Ureter (tissue), 1 donor: Measurements from ENCODE around the gene FAM210B. TPM values are rescaled to one million over a fixed set of nuclear protein-coding genes. Genes with fewer than 3 reads are reported as not detected.
A peak's percentile ranks its signal among the peaks of the same experiment; 100 is the strongest.
"Not testable (repeated sequence)": the region's sequence is repeated elsewhere in the genome, so short reads cannot be mapped to it uniquely, and the experiment has no call there.

Experiments used
- DNase-seq: peaks from one replicate; pipeline ENCODE4 v3.0.0-alpha.2; 2020; ENCODE audit warnings: low spot score
- total RNA-seq: library from RNA; stranded (reverse); gene quantifications from one replicate; pipeline ENCODE4 v1.2.4, GENCODE V29; 2023
- donor health status: DM: yes; HTN: yes; CAD: no.

FAM210B gene
- 50.3 TPM for total RNA-seq

- peak; percentile 82 for DNase-seq
Observed at GRCh38 chr20:56358600-56359211, at the start of gene FAM210B. TSS of gene FAM210B (plus strand) at chr20:56358974. CDS start at chr20:56359006, 32 bp downstream.

DNA sequence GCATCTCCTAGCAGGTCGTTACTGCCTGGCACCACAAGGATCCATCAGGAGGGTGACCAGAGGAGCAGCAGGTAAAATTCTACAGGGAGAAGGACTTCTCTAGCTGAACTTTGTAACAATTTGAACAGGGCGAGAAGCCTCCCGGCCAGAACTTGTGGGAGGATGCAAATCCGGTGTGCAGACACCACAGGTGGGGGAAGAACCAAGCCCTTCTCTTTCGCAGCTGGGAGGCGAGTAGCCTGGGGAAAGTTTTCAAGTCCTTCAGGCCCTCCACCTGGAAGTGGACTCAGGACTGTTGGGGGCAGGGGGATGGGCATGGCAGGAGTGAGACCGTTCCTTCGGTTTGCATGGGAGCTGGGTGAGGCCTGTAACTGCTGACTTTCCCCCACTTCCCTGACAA, 42.7 kb upstream of the FAM210B start:
- no peak for DNase-seq

DNA sequence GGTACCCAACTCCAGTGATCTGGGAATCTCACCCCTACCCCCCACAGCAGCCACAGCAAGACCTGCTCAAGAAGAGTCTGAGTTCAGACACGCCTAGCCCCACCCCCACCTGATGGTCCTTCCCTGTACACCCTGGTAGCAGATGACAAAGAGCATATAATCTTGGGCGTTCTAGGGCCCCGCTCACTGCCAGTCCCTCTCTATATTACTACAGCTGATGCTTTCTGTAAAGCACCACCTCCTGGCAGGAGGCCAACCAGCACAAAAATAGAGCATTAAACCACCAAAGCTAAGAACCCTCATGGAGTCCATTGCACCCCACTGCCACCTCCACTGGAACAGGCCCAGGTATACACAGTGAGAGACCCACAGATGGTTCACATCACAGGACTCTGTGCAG, 42.3 kb upstream of the FAM210B start:
- no peak for DNase-seq

GRCh38 chr20:56322681-56323080, 36.1 kb upstream of the FAM210B start:
- no peak for DNase-seq

GRCh38 chr20:56323206-56323605, 35.6 kb upstream of the FAM210B start:
- DNase-seq: no peak

DNA sequence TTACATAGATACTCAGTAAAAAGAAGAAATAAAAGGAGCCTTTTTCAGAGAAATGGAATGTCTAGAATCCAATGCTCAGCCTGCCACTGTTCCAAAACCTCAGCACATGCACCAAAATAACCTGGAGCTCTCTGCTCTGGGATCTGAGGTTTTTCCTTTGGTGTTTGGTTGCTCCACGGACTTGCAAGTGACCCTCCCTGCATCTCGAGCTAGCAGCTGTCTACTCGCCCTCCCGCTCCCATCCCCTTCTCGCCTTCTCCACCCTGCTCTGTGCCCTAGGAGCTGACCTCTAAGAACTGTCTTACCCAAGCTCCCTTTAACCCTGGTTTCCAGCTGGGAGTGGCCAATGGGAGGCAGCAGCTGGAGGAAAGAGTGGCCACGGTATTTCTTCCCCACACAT, 35.1 kb upstream of the FAM210B start:
- DNase-seq: no peak

DNA sequence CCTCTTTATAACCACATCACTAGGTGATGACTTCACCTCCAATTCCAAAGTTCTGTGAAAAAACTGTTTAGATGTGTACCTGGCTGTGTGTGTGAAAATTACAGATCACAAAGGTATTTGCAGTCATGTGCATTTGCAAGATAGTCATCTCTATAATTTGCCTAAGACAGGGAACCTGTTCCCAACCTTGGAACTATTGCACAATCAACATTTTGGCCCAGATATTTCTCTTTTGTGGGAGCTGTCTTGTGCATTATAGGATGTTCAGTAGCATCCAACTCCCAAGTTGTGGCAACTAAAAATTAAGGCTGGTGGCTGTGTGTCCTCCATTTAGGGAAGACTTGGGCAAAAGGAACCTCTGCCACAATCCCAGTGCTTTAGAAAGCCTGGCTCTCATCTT, 34.0 kb upstream of the FAM210B start:
- no peak for DNase-seq

DNA sequence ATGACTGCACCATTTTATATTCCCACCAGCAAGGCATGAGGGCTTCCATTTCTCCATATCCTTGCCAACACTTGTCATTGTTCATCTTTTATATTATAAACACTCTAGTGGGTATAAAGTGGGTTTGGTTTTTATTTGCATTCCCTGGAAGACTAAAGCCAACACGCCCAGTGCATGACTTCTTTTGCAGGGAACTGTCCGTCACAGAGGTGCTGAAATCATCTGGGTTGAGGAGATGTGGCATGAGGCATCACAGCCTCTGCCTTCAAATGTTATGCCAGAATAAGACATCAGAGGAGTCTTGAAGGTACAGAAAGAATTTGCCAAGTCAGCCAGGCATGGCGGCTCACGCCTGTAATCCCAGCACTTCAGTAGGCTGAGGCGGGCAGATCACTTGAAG, 29.9 kb upstream of the FAM210B start:
- DNase-seq: no peak

DNA sequence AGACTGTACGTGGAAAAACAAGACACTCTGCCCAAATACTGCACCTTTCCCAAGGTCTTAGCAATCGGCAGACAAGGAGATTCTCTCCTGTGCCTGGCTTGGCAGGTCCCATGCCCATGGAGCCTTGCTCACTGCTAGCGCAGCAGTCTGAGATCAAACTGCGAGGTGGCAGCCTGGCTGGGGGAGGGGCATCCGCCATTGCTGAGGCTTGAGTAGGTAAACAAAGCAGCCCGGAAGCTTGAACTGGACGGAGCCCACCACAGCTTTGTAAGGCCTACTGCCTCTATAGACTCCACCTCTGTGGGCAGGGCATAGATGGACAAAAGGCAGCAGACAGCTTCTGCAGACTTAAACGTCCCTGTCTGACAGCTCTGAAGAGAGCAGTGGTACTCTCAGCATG, 22.1 kb upstream of the FAM210B start:
- DNase-seq: not testable (repeated sequence)

- no peak for DNase-seq
Observed at GRCh38 chr20:56342783-56343182, 16.0 kb upstream of the FAM210B start.

- DNase-seq: peak; percentile 51
Observed at GRCh38 chr20:56343861-56344381, 14.9 kb upstream of the FAM210B start.

DNA sequence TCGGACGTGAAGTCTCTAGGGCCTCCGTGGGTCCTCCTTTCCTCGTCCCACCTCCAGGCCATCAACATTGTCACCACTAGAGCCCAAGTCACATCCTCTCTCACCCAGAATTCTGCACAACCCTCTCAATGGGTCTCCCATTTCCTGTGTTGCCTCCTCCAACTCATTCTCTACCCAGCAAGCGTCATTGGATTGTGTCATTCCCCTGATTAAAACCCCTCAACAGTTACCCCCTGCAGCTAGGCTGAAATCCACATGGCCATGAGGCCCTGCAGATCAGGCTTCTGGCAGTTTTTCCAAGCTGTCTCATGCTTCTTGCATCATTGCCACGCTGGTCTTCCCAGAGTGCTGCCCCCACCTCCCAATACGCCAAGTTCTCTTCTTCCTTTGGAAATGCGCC, 12.9 kb upstream of the FAM210B start:
- no peak for DNase-seq

- DNase-seq: no peak
Observed at GRCh38 chr20:56347628-56348304, 11.0 kb upstream of the FAM210B start.

GRCh38 chr20:56348305-56348693, 10.5 kb upstream of the FAM210B start:
- DNase-seq: no peak

- no peak for DNase-seq
Observed at GRCh38 chr20:56348746-56349145, 10.0 kb upstream of the FAM210B start.

DNA sequence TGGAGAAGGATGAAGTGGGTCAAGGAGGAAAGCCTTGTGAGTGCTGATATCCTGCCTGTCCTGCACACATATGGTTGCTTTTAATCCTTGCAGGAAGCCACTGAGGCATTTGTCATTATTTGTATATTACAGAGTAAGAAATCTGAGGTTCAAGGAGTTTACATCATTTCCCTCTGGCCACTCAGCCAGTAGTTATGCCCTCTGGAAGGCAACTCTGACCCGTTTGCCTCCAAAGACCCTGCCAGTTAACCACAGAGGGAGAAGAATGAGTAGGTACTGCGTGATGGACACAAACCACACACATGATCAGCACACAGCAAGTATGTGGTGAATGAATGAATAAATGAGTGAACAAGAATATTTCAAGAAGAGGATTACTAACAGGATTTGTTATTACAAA, 7.9 kb upstream of the FAM210B start:
- no peak for DNase-seq

DNA sequence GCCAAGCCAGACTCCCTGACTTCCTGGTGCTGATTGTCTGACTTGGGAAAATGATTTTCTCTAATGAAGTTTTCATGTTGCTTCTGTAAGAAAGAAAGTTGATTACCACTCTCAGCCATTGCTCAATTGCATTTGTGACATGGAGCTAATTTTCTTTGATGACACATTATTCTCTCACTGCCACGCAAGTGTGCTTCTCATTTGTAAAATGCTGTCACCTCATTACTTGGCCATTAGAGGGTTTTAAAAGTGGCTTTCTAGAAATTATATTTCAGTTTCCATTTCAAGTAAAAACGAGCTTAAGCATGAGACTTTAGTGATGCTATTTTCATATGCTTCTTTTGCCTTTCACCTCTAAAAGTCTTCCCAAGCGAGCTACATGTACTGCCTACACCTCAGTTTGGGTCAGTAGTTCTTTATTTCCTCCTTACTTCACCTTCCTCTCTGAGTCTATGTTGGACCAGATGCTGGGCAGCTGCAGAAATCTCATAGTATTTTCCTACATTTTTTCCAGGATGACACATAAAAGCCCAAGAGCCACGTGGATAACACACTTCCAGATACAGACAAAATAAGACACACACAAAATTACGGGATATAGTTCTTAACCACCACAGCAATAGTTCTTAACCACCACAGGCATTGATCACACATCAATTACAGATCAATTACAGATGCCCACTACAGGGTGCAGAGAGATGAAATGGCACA, 6.3 kb upstream of the FAM210B start:
- DNase-seq: no peak

DNA sequence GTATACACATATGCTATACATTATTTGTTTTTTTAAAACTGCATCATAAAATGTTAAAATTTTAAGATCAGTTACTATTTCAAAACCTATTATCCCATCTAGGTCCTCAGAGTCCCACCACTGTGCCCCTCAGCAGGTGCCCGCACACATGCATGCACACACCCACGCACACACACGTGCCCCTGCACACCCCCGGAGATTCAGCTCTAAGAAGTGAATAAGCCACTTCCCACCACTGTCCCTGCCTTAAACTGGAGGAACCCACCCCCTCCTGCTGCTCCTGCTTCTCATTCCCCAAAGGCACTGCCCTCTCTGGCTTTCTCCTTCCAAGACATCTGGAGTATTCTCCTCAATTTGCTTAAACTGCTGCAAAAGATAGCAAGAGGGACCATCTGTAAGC, 5.4 kb upstream of the FAM210B start:
- no peak for DNase-seq

DNA sequence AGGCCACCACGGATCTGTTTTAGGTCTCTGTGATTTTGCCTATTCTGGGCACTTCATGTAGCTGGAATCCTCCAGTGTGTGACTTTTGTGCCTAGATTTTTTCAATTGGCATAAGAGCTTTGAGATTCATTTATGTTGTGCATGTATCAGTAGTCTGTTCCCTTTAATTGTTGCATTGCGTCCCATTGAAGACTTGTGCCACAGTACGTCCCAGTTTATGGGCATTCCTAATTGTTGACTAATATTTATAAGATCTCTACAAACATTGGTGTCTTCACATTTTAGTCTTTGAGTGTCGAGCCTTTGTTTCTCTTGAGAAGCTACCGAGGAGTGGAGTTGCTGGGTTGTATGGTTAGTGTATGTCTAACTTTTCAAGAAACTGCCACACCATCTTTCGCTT, 704 bp upstream of the FAM210B start:
- no peak for DNase-seq

DNA sequence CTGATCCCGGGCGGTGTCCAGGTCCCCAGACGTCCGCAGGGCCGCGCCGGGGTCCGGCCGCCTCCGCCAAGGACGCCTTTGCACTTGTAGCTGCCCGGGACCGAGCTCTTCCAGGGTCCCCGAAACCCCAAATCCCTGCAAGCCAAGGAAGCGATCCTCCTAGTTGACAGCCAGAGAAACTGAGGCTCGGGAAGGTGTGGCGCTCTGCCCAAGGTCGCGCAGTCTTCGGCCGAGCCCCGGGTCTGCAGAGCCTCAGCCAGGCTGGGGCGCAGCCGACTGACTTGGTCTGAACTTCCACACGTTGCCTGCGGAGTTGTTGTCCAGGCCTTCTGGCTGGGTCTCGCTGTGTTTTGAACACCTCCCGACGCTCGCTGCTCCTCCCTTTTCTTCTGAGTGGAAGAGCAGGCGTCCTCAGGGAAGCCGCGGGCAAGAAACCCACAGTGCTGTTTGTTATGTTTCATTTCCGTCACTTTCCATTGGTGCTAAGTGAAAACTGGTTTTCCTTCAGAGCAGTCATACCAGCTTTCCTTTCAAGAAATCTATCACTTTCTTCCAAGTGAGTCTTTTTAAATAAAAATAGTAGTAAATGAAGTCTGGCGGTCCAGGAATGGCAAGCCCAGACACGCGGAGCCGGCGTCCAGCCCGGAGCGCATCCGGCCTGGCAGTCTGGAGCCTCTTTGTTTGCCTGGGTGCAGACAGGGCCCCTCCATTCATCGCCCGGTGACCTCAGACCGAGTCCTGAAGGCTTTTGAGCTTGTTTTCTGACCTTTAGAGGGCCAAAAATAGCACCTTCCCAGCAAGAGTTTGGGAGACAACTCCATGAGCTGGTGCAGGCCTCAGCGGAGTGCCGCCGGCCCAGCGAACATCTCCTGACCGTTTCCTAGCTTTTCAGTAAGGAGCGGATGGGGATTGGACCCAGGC, 698 bp downstream of the FAM210B start:
- peak; percentile 64 for DNase-seq

DNA sequence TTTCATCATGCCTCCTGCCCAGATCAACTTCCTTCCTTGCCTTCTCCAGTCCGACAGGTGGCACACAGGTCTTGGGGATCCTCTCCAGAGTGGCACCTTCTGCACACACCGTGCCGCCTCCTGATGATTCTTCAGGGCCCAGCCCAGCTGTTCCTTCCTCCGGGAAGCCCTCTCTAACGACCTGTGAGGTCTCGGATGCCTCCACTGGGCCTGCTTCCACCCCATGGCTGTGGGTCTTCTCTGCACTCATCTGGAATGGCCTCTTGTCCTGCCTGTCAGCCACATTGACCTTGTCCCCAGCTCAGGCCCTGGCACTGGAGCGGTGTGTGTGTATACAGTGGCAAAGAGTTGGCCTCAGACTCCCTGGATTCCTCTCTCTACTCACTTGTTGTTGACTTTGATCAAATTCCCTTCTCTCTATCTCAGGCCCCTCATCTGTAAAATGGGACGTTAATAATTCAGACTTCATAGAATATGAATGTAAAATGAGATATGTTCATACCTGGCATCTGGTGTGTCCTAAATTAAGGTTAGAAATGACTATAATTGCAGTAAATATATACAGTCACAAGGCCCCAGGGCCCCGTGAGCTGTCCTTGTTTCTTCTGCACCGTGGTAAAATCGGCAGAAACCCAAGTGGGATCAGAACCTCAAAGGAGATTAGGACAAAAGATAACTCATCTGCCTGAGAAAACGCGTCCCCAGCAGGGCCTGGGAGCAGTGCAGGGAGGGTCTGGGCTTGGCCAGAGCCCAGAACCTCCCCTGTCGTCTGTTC, 1.5 kb downstream of the FAM210B start:
- DNase-seq: no peak
